ENCODE data around the gene ACTN4. TPM values are rescaled to one million over a fixed set of nuclear protein-coding genes. Genes with fewer than 3 reads are reported as not detected.

Gene ACTN4
- total and polyA plus RNA-seq, 3 donors from 2014 or later: 112 to 158 (median 135) TPM

DNA sequence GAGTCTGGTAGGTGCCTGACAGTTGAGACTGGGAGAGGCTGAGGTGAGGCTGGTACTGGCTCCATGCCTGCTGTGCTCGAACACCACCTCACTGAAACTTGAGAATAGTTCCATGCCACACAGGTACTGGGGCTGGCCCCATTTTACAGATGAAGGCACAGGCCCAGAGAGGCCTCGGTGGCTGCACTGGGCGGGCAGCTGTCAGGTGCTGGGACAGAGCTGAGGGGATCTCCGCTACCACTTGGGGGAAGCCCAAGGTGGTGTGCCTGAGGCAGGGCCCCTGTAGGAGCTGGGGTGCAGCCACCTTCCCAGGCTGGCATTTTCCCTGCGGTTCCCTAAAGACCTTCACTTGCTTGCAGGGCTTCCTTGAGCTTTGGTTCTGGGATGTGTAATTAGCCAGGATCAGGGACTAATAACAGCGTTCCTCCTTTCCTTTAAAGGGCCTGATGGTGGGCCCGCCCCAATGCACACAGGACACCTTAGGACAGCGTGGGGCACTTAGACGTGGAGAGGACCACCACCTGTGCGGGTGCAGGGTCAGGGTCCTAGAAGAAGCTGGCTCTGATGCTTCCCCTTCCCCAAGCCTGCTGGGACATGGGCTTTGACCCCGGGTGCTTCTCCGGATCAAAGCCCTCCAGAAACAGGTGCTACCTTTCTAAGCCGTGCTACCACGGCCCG is 73.2 kb downstream of the ACTN4 start:
- H3K36me3 ChIP-seq (ENCODE audit: low read depth, missing control alignments): no peaks in the 10 kb centered on the region
- no peak for TF ChIP-seq POLR2A (IDR thresholded peaks at IDR 0.05)
- TF ChIP-seq, protein P1, sequence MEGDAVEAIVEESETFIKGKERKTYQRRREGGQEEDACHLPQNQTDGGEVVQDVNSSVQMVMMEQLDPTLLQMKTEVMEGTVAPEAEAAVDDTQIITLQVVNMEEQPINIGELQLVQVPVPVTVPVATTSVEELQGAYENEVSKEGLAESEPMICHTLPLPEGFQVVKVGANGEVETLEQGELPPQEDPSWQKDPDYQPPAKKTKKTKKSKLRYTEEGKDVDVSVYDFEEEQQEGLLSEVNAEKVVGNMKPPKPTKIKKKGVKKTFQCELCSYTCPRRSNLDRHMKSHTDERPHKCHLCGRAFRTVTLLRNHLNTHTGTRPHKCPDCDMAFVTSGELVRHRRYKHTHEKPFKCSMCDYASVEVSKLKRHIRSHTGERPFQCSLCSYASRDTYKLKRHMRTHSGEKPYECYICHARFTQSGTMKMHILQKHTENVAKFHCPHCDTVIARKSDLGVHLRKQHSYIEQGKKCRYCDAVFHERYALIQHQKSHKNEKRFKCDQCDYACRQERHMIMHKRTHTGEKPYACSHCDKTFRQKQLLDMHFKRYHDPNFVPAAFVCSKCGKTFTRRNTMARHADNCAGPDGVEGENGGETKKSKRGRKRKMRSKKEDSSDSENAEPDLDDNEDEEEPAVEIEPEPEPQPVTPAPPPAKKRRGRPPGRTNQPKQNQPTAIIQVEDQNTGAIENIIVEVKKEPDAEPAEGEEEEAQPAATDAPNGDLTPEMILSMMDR (IDR thresholded peaks at IDR 0.05): no peak
- H3K27ac ChIP-seq: peak overlapping the region; percentile 44
- no peaks in the 10 kb centered on the region for H3K27me3 ChIP-seq
- H3K9me3 ChIP-seq: no peaks in the 10 kb centered on the region
- intact Hi-C loops (cut with DNase I; ENCODE audit: low total_unique reads): loop anchor here (10.0 kb wide), 1 partner anchor 66 kb away; no protein-coding TSS in a partner anchor
- no peak for DNase-seq
- WGBS, 2 donors: 90 to 91% methylated on average over 7 to 15 of the region's 15 CpGs
- H3K4me3 ChIP-seq: no peak overlapping the region
- H3K4me1 ChIP-seq: peaks cover 40% of the 10 kb centered on the region

DNA sequence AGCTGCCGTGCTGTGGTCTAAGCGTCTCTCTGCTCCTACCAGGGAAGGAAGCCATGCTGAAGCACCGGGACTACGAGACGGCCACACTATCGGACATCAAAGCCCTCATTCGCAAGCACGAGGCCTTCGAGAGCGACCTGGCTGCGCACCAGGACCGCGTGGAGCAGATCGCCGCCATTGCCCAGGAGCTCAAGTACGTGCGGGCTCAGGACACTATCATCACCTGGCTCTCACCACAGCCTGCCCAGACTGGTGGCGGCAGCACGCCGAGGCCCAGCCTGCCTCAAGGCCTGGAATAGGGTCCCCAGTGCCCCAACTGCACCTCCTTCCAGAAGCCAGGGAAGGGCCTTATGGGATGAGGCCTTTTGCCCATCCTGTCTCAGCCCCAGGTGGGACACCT is 74.0 kb downstream of the ACTN4 start:
- Histone ChIP-seq H3K27ac (peak overlapping the region; percentile 16 to 72), H3K9me3 (no peaks in the 10 kb centered on the region), H3K36me3 (ENCODE audit: low read depth, missing control alignments) (no peaks in the 10 kb centered on the region), H3K4me3 (no peak overlapping the region), H3K27me3 (no peaks in the 10 kb centered on the region), H3K4me1 (peaks cover 41% of the 10 kb centered on the region)
- intact Hi-C loops (cut with DNase I; ENCODE audit: low total_unique reads): loop anchor here (10.0 kb wide), 1 partner anchor 67 kb away; no protein-coding TSS in a partner anchor
- 78 to 86% methylated on average over 10 to 19 of the region's 20 CpGs for WGBS, 2 donors
- no peak for DNase-seq
- no peak for TF ChIP-seq POLR2A (IDR thresholded peaks at IDR 0.05)
- TF ChIP-seq, protein P1 (IDR thresholded peaks at IDR 0.05): no peak

DNA sequence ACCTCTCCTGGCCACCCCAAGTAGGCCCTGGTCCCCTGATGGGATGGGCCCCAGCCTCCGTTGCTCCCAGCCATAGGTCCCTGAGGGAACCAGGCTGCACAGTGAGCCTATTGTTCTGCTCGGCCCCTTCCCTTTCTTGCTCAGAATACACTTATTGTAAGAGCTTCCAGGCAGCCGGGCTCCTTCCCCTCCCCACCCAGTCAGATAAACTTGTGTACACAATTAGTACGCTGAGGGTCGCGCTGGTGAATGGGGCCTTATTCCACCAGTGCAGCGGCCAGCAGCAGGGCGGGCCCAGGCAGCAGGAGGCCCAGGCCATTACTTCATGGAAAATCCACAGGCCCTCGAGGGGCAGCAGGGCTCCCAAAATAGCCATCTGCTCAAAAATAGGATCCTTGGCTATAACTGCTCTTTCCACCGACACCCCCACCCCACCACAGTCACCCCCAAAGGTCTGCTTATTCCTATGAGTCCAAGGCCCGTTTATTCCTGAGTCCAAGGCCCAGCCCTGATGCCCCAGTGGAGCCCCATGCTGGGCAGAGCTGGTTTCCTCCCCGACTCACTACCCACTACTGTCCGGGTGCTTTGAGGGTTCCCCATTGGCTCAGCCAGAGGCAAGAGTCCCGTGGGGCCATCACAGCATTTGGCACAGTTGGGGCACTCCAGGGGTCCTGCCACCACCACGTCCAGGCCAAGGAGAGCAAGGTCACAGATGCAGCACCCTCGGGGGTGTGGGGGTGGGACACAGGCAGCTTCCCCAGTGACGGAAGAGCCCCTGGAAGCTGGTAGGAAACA is 74.7 kb downstream of the ACTN4 start:
- TF ChIP-seq, protein P1 (IDR thresholded peaks at IDR 0.05): no peak
- no peak for TF ChIP-seq POLR2A (IDR thresholded peaks at IDR 0.05)
- Histone ChIP-seq H3K27ac (peak overlapping the region; percentile 16 to 72), H3K36me3 (ENCODE audit: low read depth, missing control alignments) (no peaks in the 10 kb centered on the region), H3K4me3 (no peak overlapping the region), H3K4me1 (peaks cover 41% of the 10 kb centered on the region), H3K27me3 (no peaks in the 10 kb centered on the region), H3K9me3 (no peaks in the 10 kb centered on the region)
- DNase-seq: peak; percentile 86
- intact Hi-C loops (cut with DNase I; ENCODE audit: low total_unique reads): loop anchor here (10.0 kb wide), 1 partner anchor 67 kb away; no protein-coding TSS in a partner anchor
- 52 to 53% methylated on average over 10 to 17 of the region's 17 CpGs for WGBS, 2 donors

- Histone ChIP-seq H3K9me3 (no peaks in the 10 kb centered on the region), H3K27ac (peak overlapping the region; percentile 16 to 72), H3K4me3 (no peak overlapping the region), H3K27me3 (no peaks in the 10 kb centered on the region), H3K36me3 (ENCODE audit: low read depth, missing control alignments) (no peaks in the 10 kb centered on the region), H3K4me1 (peaks cover 41% of the 10 kb centered on the region)
- TF ChIP-seq, protein P1 (IDR thresholded peaks at IDR 0.05): no peak
- TF ChIP-seq POLR2A (IDR thresholded peaks at IDR 0.05): no peak
- intact Hi-C loops (cut with DNase I; ENCODE audit: low total_unique reads): loop anchor here (10.0 kb wide), 1 partner anchor 68 kb away; no protein-coding TSS in a partner anchor
- WGBS, 2 donors: 74 to 78% methylated on average over 8 to 10 of the region's 10 CpGs
- no peak for DNase-seq
Measured at GRCh38 chr19:38722947-38723605, 75.6 kb downstream of the ACTN4 start.
